H9 (cell line): ENCODE measurements around the gene CCDC121. TPM values are rescaled to one million over a fixed set of nuclear protein-coding genes. Genes with fewer than 3 reads are reported as not detected.

ENCODE experiments used
- DNase-seq: peaks from one replicate; pipeline ENCODE4 v3.0.0-alpha.2; 2017
- H2AFZ ChIP-seq: one replicate; pipeline ENCODE4 v1.6.1; 2013; ENCODE audit warnings: mild to moderate bottlenecking, low read length, control low read depth, moderate library complexity
- H2AK5ac ChIP-seq: 2 replicates; pipeline ENCODE4 v1.6.1; 2013; ENCODE audit warnings: low read length, control low read depth, mixed read lengths; ENCODE audit not compliant: insufficient read length
- H2BK120ac ChIP-seq: one replicate; pipeline ENCODE4 v1.6.1; 2013; ENCODE audit warnings: low read depth, mild to moderate bottlenecking, low read length, control low read depth, inconsistent platforms; ENCODE audit not compliant: poor library complexity, severe bottlenecking
- H2BK12ac ChIP-seq: 2 replicates; pipeline ENCODE4 v1.6.1; 2013; ENCODE audit warnings: low read length, control low read depth, mixed read lengths, low read depth; ENCODE audit not compliant: insufficient read length
- H2BK15ac ChIP-seq: 2 replicates; pipeline ENCODE4 v1.6.1; 2013; ENCODE audit warnings: low read depth, low read length, control low read depth
- H2BK20ac ChIP-seq: one replicate; pipeline ENCODE4 v1.6.1; 2013; ENCODE audit warnings: low read depth, mild to moderate bottlenecking, low read length, control low read depth, inconsistent platforms; ENCODE audit not compliant: poor library complexity, severe bottlenecking
- H2BK5ac ChIP-seq: 2 replicates; pipeline ENCODE4 v1.6.1; 2013; ENCODE audit warnings: low read length, control low read depth, mixed read lengths; ENCODE audit not compliant: insufficient read length
- H3K14ac ChIP-seq: 2 replicates; pipeline ENCODE4 v1.6.1; 2013; ENCODE audit warnings: low read length, control low read depth; ENCODE audit not compliant: insufficient read depth
- H3K18ac ChIP-seq: 2 replicates; pipeline ENCODE4 v1.6.1; 2013; ENCODE audit warnings: low read depth, mild to moderate bottlenecking, mixed read lengths, low read length, control low read depth; ENCODE audit not compliant: insufficient read length
- H3K23ac ChIP-seq: 2 replicates; pipeline ENCODE4 v1.6.1; 2013; ENCODE audit warnings: low read length, control low read depth, mixed read lengths, low read depth; ENCODE audit not compliant: insufficient read length
- H3K23me2 ChIP-seq: 2 replicates; pipeline ENCODE4 v1.6.1; 2013; ENCODE audit warnings: low read depth, mild to moderate bottlenecking, mixed read lengths, low read length, control low read depth; ENCODE audit not compliant: insufficient read length, poor library complexity, severe bottlenecking
- H3K27ac ChIP-seq: 2 replicates; pipeline ENCODE4 v1.5.1; 2013; ENCODE audit warnings: low read length, control low read depth, mixed read lengths, low read depth; ENCODE audit not compliant: insufficient read length
- H3K27me3 ChIP-seq: 2 replicates; pipeline ENCODE4 v1.6.1; 2013; ENCODE audit warnings: low read length, control low read depth, inconsistent platforms; ENCODE audit not compliant: insufficient read depth
- H3K4ac ChIP-seq: 2 replicates; pipeline ENCODE4 v1.6.1; 2013; ENCODE audit warnings: low read depth, mild to moderate bottlenecking, control low read depth, inconsistent platforms, low read length, moderate library complexity
- H3K4me1 ChIP-seq: 2 replicates; pipeline ENCODE4 v1.6.1; 2013; ENCODE audit warnings: low read length, control low read depth, inconsistent platforms; ENCODE audit not compliant: insufficient read depth
- H3K4me2 ChIP-seq: 2 replicates; pipeline ENCODE4 v1.6.1; 2013; ENCODE audit warnings: low read length, control low read depth, mixed read lengths; ENCODE audit not compliant: insufficient read length, insufficient read depth
- H3K56ac ChIP-seq: 2 replicates; pipeline ENCODE4 v1.6.1; 2013; ENCODE audit warnings: low read depth, mild to moderate bottlenecking, mixed read lengths, low read length, control low read depth; ENCODE audit not compliant: insufficient read length
- H3K79me1 ChIP-seq: 2 replicates; pipeline ENCODE4 v1.6.1; 2013; ENCODE audit warnings: low read depth, mild to moderate bottlenecking, moderate library complexity, low read length, control low read depth, inconsistent platforms; ENCODE audit not compliant: insufficient read depth, poor library complexity, severe bottlenecking
- H3K79me2 ChIP-seq: 2 replicates; pipeline ENCODE4 v1.6.1; 2013; ENCODE audit warnings: low read length, control low read depth, inconsistent platforms; ENCODE audit not compliant: insufficient read depth
- H3K9ac ChIP-seq: 2 replicates; pipeline ENCODE4 v1.6.1; 2013; ENCODE audit warnings: low read length, control low read depth, mixed read lengths; ENCODE audit not compliant: insufficient read length; ENCODE audit errors: extremely low read depth
- H3K9me3 ChIP-seq: one replicate; pipeline ENCODE4 v1.6.1; 2013; ENCODE audit warnings: low read depth, low read length, inconsistent platforms; ENCODE audit not compliant: control insufficient read depth
- H3T11ph ChIP-seq: one replicate; pipeline ENCODE4 v1.6.1; 2013; ENCODE audit warnings: mild to moderate bottlenecking, low read length, control low read depth, inconsistent platforms
- H4K20me1 ChIP-seq: one replicate; pipeline ENCODE4 v1.6.1; 2013; ENCODE audit not compliant: control insufficient read depth, insufficient read length, insufficient read depth
- H4K5ac ChIP-seq: 2 replicates; pipeline ENCODE4 v1.6.1; 2013; ENCODE audit warnings: low read depth, mild to moderate bottlenecking, mixed read lengths, low read length, control low read depth; ENCODE audit not compliant: insufficient read length
- H4K8ac ChIP-seq: replicated peaks from 2 replicates; pipeline ENCODE4 v1.6.1; 2013; ENCODE audit warnings: low read length, control low read depth, mixed read lengths, low read depth; ENCODE audit not compliant: insufficient read length
- H4K91ac ChIP-seq: 2 replicates; pipeline ENCODE4 v1.6.1; 2013; ENCODE audit warnings: low read depth, mild to moderate bottlenecking, moderate library complexity, mixed read lengths, low read length, control low read depth; ENCODE audit not compliant: insufficient read length
- H3K27ac Mint-ChIP-seq, 3 experiments: 2 replicates in 2 of 3; 3 replicates in 1 of 3; pipeline ENCODE4 v1.8.0; 2020 to 2021; ENCODE audit warnings: mixed read lengths in 3 of 3, mild to moderate bottlenecking in 1 of 3, moderate library complexity in 1 of 3
- H3K27me3 Mint-ChIP-seq: 2 replicates; pipeline ENCODE4 v1.8.0; 2021; ENCODE audit warnings: low read depth, mild to moderate bottlenecking, moderate library complexity, mixed read lengths
- H3K36me3 Mint-ChIP-seq, 3 experiments: 2 replicates in 2 of 3; 3 replicates in 1 of 3; pipeline ENCODE4 v1.8.0; 2020 to 2021; ENCODE audit warnings: low read depth in 3 of 3, mixed read lengths in 3 of 3; ENCODE audit not compliant: insufficient read depth in 1 of 3
- H3K4me1 Mint-ChIP-seq, 2 experiments: 2 replicates each; pipeline ENCODE4 v1.8.0; 2020; ENCODE audit warnings: mixed read lengths in 2 of 2
- H3K4me3 Mint-ChIP-seq, 2 experiments: 2 replicates in 1 of 2; 3 replicates in 1 of 2; pipeline ENCODE4 v1.8.0; 2020 to 2021; ENCODE audit warnings: mild to moderate bottlenecking in 2 of 2, mixed read lengths in 2 of 2, moderate library complexity in 1 of 2
- H3K9me3 Mint-ChIP-seq, 2 experiments: 2 replicates in 1 of 2; 3 replicates in 1 of 2; pipeline ENCODE4 v1.8.0; 2020; ENCODE audit warnings: mild to moderate bottlenecking in 2 of 2, mixed read lengths in 2 of 2, moderate library complexity in 1 of 2
- WGBS: extraction: QIAGEN DNeasy Blood & Tissue Kit; methylation state at CpG from one replicate; pipeline ENCODE4 v1.1.7; 2013; ENCODE audit warnings: missing lambda C conversion rate, low lambda C conversion rate, mixed read lengths; ENCODE audit not compliant: insufficient read length; ENCODE audit errors: extremely low coverage; 5-methylcytosine and 5-hydroxymethylcytosine counted together
- total RNA-seq: library from RNA; stranded (reverse); gene quantifications from 2 replicates; pipeline ENCODE4 v1.2.1, GENCODE V29; 2021
- TF ChIP-seq, protein P1 (sequence below): fragments of 200-600 bp; sonication (generic); conservative IDR thresholded peaks from 3 replicates; pipeline ENCODE4 v1.8.0; 2021; ENCODE audit warnings: antibody characterized with exemption, mild to moderate bottlenecking

CCDC121 gene
- total RNA-seq, 1 experiment from 2014 or later: 1.2 TPM

DNA sequence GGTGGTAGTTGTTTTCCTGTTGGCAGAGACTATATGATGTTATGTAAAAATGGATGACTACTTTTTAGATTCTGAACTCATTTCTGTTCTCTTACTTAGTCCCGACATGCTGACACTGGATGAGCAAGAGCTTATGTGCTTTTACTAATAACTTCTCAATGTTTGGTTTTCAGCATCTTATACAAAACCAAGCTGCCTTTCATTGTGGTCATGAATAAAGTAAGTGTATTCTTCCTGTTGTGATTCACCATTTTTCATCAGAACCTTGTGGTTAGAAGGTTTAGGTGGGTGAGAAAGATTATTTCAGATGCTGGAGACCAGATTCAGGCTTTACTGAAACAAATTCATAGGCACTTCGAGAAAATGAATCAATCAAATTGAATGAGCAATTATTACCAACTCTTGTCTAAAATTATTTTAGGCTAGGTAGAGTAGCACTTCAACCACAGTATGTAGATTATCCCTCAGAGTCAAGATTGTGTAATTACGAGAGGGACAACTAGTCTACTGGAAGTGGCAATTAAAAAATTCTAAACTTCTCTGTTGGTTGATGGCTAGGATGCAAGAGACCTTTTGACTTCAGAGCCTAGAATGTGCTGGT lies 9.3 kb upstream of the CCDC121 start:
- no peak overlapping the region for H3K4me3 Mint-ChIP-seq
- Histone ChIP-seq H3K9me3 (no peaks in the 10 kb centered on the region), H2BK15ac (no peak overlapping the region), H3K27ac (no peak overlapping the region), H4K8ac (no peak overlapping the region), H2BK120ac (no peak overlapping the region), H3K4ac (no peak overlapping the region), H4K5ac (no peak overlapping the region), H4K91ac (no peak overlapping the region), H3K4me1 (no peaks in the 10 kb centered on the region), H2BK5ac (no peak overlapping the region), H3K4me2 (no peak overlapping the region), H3K23ac (no peak overlapping the region), H2AK5ac (no peak overlapping the region), H3K27me3 (no peaks in the 10 kb centered on the region), H3K79me1 (no peaks in the 10 kb centered on the region), H3K23me2 (no peaks in the 10 kb centered on the region), H2BK12ac (no peak overlapping the region), H3K9ac (no peak overlapping the region), H3K56ac (no peak overlapping the region), H3K18ac (no peak overlapping the region), H2BK20ac (no peak overlapping the region), H4K20me1 (no peaks in the 10 kb centered on the region), H3T11ph (no peak overlapping the region), H3K14ac (no peak overlapping the region), H3K79me2 (no peaks in the 10 kb centered on the region), H2AFZ (no peak overlapping the region)
- no peaks in the 10 kb centered on the region for H3K27me3 Mint-ChIP-seq
- H3K36me3 Mint-ChIP-seq: peaks cover 21 to 70% (median 58%) of the 10 kb centered on the region in 3 experiments
- no CpG with 5 or more reads among the region's 3 CpGs for WGBS
- no peaks in the 10 kb centered on the region for H3K4me1 Mint-ChIP-seq
- no peak overlapping the region for H3K27ac Mint-ChIP-seq
- H3K9me3 Mint-ChIP-seq: no peaks in the 10 kb centered on the region
- TF ChIP-seq, protein P1, sequence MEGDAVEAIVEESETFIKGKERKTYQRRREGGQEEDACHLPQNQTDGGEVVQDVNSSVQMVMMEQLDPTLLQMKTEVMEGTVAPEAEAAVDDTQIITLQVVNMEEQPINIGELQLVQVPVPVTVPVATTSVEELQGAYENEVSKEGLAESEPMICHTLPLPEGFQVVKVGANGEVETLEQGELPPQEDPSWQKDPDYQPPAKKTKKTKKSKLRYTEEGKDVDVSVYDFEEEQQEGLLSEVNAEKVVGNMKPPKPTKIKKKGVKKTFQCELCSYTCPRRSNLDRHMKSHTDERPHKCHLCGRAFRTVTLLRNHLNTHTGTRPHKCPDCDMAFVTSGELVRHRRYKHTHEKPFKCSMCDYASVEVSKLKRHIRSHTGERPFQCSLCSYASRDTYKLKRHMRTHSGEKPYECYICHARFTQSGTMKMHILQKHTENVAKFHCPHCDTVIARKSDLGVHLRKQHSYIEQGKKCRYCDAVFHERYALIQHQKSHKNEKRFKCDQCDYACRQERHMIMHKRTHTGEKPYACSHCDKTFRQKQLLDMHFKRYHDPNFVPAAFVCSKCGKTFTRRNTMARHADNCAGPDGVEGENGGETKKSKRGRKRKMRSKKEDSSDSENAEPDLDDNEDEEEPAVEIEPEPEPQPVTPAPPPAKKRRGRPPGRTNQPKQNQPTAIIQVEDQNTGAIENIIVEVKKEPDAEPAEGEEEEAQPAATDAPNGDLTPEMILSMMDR: no peak
- DNase-seq: no peak
